ENCODE measurements around the gene ANAPC1.
"Not testable (repeated sequence)": the region's sequence is repeated elsewhere in the genome, so short reads cannot be mapped to it uniquely, and the experiment has no call there.

The ANAPC1 gene

DNA sequence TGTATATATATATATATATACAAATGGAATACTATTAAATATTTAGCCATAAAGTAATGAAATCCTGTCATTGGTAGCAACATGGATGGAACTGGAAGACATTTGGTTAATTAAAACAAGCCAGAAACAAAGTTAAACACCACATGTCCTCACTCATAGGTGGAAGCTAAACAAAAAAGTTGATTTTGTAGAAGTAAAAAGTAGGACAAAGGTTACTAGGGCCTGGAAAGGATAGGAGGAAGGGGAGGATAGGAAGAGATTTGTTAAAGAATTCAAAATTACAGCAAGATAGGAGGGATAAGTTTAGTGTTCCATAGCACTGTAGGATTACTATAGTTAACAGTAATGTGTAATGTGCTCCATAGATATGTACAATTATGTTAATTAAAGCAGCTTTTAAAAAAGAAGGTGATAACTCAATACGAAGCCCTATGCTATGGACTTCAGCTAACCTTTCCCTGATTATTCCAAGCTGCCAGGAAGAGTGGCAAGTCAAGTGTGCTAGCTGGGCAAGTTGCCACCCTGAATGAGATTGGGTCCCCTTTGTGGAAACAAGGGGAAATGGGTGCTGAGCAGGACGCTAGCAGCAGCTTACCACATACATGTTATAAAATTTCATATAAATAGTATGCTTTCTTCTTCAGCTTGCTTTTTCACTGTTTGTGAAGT, 26.8 kb upstream of the ANAPC1 start:
- DNase-seq (ENCODE audit: insufficient read length, low spot score) (no peak), FAIRE-seq (no peak)
- TF ChIP-seq, protein P1, sequence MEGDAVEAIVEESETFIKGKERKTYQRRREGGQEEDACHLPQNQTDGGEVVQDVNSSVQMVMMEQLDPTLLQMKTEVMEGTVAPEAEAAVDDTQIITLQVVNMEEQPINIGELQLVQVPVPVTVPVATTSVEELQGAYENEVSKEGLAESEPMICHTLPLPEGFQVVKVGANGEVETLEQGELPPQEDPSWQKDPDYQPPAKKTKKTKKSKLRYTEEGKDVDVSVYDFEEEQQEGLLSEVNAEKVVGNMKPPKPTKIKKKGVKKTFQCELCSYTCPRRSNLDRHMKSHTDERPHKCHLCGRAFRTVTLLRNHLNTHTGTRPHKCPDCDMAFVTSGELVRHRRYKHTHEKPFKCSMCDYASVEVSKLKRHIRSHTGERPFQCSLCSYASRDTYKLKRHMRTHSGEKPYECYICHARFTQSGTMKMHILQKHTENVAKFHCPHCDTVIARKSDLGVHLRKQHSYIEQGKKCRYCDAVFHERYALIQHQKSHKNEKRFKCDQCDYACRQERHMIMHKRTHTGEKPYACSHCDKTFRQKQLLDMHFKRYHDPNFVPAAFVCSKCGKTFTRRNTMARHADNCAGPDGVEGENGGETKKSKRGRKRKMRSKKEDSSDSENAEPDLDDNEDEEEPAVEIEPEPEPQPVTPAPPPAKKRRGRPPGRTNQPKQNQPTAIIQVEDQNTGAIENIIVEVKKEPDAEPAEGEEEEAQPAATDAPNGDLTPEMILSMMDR (IDR thresholded peaks at IDR 0.05; ENCODE audit: insufficient read depth, missing control alignments), result no peak

DNA sequence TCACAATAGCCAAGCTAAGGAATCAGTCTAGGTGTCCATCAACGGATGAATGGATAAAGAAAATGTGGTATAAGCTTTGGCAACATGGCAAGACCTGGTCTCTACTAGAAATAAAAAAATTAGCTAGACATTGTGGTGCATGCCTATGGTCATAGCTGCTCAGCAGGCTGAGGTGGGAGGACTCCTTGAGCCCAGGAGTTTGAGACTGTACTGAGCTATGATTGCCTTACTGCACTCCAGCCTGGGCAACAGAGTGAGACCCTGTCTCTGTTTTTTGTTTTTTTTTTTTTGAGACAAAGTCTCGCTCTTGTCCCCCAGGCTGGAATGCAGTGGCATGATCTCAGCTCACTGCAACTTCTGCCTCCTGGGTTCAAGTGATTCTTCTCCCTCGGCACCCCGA, 26.0 kb upstream of the ANAPC1 start:
- DNase-seq (ENCODE audit: insufficient read length, low spot score); FAIRE-seq: not testable (repeated sequence)

DNA sequence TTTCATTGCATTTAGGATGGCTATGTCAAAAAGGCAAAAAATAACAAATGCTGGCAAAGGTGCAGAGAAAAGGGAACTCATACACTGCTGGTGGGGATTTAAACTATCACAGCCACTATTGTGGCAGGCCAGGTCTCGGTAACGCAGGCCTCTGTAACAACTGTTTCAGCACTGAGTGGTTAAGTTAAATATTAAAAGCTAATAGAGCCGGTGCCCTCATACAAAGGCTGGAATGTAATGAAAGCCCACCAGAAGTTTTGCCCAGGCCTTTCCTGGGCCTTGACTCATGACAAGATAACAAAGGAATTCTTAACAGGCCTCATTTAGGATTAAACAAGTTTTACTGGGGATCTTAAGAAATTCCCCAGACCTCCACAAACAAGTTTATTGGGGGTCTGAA, 25.1 kb upstream of the ANAPC1 start:
- DNase-seq (ENCODE audit: insufficient read length, low spot score) (no peak), FAIRE-seq (no peak)
- TF ChIP-seq, protein P1 (IDR thresholded peaks at IDR 0.05; ENCODE audit: insufficient read depth, missing control alignments), result no peak

DNA sequence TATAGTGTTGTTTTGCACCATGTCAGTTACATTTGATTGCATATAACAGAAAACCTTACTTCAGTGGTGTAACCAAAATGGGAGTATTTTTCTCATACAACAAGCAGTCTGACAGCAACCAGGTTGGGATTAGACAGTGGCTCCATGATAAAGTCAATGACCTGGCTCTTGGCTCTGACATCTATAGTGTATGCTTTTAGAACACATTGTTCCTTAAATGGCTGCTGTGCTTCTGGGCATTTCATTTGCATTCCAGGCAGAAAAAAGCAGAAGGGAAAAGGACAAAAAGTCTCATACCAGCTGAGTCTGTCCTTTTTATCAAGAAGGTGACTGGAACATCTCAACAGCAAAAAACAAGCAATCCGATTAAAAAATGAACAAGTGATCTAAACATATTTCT, 24.6 kb upstream of the ANAPC1 start:
- DNase-seq (ENCODE audit: insufficient read length, low spot score), result no peak
- no peak for FAIRE-seq
- TF ChIP-seq, protein P1 (IDR thresholded peaks at IDR 0.05; ENCODE audit: insufficient read depth, missing control alignments), result no peak

DNA sequence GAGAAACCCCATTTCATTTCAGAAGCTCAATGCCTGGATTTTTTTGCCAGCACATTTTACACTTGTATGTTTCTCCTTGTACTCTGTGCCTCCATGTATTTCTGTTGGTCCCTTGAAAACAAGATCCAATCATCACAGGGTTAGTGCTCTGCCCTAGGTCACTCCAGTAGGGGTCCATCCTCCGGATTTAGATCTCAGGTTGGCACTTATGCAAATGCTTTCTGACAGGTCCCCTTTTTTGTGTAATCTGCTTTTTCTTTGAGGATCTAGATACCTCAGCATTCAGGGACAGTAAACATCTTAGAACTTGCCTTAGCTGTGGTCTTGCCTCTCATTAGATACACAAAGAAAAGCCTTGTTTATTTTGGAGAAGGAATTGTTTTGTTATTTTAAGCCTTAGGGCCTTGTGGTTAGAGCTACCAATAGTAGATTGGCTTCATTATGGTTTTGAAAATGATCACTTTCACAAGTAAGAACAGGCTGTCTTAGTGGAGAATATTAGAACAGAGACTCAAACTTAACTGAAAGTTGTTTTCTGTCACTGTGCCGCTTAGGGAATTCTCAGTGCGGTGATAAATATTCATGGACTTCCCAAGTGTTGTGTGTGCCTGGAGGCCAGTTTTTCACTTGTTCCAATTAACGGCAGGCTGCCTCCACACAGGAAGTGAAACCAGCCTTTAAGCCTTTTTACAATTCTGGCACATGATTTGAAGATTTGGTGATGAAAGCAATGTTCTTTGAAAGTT, 22.2 kb upstream of the ANAPC1 start:
- FAIRE-seq (no peak), DNase-seq (ENCODE audit: insufficient read length, low spot score) (no peak)
- TF ChIP-seq, protein P1 (IDR thresholded peaks at IDR 0.05; ENCODE audit: insufficient read depth, missing control alignments), result no peak

DNA sequence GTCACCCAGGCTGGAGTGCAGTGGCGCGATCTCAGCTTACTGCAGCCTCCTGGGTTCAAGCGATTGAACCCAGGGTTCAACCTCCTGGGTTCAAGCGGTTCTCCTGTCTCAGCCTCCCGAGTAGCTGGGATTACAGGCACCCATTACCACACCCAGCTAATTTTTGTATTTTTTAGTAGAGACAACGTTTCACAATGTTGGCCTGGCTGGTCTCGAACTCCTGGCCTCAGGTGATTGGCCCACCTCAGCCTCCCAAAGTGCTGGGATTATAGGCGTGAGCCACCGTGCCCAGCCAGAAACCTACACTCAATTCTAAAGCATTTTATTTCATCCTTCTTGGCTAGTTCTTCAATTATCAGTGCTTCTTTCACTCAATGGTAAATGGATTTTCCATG, 21.5 kb upstream of the ANAPC1 start:
- DNase-seq (ENCODE audit: insufficient read length, low spot score); FAIRE-seq: not testable (repeated sequence)

DNA sequence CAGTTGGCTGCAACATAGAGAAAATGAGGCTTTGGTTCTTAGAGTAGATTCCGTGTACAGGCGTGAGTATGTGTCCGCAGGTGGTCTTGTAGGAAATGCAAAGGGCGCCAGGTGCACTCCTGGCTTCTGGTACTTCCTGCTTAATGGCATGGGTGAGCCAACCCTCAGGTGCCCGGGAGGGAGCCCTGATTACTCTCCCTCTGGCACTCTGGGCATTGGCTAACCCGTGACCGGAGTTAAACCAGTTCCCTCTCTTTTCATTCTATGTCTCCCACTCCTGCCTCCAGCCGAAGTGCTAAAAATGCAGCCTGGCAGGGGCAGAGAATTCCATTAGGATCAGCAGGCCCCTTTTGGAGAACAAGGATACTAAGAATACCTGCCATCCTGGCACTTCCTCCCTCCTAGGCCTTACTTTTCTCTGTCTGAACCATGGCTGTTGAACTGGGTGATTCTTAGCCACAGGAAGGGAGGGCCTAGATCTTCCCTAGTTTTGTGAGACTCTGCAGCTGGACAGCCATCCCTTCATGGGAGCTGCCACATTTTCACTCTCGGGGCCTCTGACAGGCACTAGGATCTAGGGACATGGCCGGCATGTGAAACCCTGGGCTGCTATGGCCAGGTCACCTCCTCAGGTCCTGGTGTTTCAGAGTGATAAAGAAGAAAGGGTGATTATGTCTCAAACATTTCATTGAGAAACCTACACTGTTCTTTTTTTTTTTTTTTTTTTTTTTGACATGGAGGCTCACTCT, 20.9 kb upstream of the ANAPC1 start:
- TF ChIP-seq, protein P1 (IDR thresholded peaks at IDR 0.05; ENCODE audit: insufficient read depth, missing control alignments), result no peak
- FAIRE-seq, result no peak
- DNase-seq (ENCODE audit: insufficient read length, low spot score), result no peak

DNA sequence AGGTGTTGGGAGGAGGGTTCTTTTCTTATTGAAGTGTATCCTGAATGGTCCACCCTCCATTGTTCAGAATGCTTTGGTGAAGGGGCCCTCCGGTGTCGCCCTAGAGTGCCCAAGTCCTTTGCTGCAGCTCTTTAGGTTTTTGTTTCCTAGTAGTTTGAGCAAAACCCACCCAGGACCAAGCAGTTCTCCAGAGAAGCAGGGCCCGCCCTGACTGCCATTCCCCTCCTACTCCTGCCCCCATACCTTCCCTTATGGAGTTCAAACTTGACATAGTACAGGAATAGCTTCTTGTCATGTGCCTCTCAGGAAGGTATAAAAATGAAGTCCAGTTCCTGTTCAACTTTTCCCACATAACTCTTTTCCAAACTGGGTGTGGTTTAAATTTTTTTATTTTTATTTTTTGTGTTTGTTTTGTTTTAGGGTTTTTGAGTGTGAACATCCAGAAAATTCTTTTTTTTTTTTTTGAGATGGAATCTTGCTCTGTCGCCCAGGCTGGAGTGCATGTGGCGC, 20.0 kb upstream of the ANAPC1 start:
- DNase-seq (ENCODE audit: insufficient read length, low spot score) (no peak), FAIRE-seq (no peak)
- TF ChIP-seq, protein P1 (IDR thresholded peaks at IDR 0.05; ENCODE audit: insufficient read depth, missing control alignments), result no peak
